ENCODE data around the gene RPS6KA2.

RPS6KA2 gene

DNA sequence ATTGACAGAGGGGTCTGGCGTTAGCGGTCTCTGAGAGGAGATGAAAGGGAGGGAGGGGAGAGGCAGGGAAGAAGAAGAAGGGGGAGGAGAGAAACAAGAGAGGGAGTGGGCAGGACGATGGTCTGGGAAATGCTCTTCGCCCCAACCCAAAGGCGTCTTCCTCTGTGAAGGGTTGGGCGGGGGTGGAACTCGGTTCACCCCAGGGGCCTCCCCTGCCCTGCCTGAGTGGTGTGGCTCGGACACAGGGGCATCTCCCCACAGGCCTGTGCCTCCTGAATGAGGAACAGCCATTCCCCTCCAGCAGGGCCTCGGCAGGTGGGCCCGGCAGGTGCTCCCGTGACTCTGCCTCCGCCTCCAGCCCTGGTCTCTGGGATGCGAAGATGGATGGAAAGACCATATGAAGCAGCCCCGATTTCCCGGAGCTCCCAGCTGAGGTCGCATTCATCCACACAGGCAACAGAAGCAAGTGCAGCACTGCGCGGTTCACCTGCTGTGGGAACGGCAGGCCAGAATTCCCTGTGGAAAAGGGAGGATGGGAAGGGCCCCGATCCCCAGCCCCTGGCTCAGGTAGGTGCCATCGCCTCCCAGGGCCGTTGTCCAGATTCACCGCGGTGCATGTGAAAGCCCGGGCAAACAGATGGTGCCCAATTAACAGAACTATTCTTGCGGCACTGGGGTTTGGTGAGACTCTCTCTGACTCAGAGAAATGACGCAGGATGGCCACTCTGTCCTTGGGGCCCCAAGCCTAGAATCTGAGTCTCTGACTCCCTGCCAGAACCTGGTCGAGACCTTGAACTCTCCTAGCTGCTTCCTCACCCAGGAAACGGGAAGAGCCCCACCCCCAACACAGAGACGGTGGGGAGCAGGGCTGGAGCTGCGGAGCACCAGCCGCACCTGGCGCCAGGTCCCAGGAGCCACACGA is 29.4 kb upstream of the RPS6KA2 start:
- DNase-seq (ENCODE audit: low read depth in 2 of 2) = no peak

DNA sequence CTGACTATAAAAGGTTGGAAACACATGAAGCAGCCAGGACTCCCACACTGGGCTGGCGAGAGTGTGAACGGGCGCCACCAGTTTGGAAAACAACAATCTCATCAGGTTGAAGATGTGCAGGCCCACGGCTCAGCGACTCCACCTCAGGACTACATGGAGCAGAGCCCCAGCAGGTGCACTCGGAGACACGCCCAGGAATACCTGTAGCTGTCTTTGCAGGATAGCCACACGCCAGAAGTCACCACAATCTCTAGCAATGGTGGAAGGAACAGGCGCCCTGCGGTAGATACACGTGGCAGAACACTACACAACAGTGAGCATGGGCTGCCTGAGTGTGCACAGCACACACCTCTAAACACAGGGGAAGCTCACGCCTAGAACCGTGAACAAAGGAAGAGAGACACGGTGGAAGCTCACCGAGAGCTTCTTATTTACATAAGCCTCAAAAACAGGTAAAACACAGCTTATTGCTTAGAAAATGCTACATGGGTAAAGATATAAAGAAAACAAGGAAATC is 28.7 kb upstream of the RPS6KA2 start:
- DNase-seq (ENCODE audit: low read depth in 2 of 2) = no peak

DNA sequence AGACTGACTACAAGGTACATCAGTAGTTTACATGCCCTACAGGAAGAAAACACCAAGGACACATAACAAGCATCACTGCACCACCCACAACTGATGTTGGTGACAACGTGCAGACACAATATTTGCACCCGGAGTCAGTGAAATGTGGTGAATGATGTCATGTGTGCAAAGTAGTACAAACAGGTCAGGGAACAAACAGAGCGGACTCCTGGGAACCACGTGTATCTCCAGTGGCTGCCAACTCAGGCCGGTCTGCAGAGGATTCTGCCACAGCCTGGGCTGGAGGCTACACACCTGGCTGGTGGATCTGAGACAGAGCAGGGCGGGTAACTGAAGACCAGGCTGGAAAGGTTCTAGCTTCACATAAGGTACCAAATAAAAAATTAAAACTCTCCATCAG is 28.2 kb upstream of the RPS6KA2 start:
- no peak for DNase-seq (ENCODE audit: low read depth in 2 of 2)

DNA sequence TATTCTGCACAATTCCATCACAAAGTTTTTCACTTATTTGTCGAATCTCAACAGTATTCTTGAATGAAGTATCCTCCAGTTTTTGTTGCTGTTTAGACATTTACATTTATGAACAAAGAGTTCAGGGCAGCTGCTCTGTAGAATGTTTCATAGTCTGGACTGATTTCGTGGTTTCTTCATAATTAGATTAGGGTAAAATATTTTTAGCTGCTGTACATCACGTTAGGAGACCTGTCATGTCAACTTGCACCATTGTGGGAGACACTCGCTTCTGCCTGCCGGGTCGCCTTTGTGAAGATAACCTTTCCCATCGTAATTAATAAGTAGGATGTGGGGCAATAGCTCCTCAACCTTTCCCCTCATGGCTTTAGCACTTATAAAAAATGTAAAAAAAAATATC is 27.5 kb upstream of the RPS6KA2 start:
- no peak for DNase-seq (ENCODE audit: low read depth in 2 of 2)

DNA sequence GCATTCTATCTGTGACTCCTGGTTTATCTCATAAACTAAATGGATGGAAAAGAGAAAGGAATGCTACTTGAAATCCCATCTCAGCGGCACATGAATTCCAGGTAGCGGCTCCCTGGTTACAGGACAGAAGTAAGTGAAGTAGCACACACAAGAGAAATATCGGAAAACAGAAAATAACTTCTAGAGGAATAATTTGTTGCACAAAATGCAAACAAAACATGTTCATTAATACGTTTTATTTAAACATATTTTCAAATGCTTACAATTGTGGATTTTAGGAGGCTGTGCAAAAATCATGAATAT is 26.5 kb upstream of the RPS6KA2 start:
- no peak for DNase-seq (ENCODE audit: low read depth in 2 of 2)

DNA sequence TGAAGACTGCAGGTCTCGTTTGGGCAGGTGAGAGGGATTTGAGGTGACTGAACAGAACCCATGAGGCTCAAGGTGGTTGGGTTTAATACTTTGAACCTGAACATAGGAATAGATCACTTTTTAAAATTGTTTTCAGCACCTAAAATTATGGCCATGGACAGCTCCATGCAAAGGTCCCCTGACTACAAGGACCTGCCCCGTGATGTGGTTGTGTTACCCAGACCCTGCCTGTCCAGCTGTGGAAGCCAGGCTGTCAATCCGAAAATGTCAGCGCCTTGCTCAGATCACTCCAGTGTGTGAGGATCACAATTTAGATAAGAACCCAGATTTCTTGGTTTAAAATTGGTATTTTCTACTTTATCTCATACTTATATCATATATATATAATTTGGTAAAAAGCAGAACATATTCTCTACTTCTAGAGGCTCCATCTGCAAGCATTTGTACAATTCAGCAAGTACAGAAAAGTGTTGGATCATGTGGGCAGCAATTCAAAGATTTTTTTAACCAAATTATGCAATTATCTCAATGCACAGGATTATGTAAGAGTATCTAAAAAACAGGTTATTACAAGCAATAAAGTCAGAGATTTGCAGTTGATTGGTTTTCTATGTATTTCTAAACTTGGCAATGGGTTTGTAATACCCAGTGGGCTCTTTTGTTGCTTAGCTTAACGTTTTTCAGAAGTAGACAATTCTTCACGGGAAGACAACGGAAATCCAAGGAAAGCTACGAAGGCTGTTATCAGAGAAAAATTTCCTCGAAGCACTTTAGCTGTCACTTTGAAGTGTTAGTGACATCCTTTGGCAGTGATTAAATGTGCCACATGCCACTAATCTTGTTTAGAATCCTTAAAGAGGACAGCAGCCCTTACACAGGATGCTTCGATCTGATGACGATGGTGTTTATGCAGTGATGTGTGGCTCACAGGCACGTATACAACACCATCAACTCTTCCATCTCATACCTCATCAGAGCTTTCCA is 24.1 kb upstream of the RPS6KA2 start:
- no peak for DNase-seq (ENCODE audit: low read depth in 2 of 2)

DNA sequence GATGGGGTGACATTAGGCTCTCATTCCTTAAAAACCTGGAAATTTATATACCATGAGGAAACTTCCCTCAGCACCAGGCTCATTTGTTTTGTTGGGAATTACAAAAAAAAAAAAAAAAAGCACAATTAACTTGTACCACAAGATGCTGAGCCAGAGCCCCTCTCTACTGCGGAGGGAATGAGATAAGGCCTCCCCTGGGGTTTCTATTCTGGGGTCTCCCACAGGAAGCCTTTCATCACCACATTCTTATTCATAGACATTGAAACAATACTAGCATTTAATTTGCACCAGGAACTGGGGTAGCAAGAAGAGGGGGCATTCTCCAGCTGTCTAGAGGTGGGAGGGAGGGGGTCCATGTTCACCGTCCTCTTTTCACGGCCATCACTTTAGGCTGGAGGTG is 23.0 kb upstream of the RPS6KA2 start:
- no peak for DNase-seq (ENCODE audit: low read depth in 2 of 2)

DNA sequence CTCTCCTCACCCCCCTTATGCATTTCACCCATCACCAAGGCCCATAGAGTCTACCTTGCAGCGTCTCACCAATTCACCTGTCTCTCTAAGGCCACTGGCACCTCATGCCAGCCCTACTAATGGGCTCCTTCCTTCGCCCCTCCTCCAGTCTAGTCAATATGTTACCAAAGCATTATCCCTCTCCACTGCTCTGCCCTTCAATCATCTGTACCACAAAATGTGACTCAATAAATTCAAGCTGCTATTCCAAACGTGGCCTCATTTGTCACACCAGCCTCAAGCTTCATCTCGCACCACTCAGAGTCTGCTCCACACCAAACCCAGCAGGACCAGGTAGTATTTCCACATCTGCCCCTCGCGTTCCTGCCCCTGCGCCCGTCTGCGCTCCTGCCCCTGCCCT is 21.8 kb upstream of the RPS6KA2 start:
- DNase-seq (ENCODE audit: low read depth in 2 of 2) = no peak

DNA sequence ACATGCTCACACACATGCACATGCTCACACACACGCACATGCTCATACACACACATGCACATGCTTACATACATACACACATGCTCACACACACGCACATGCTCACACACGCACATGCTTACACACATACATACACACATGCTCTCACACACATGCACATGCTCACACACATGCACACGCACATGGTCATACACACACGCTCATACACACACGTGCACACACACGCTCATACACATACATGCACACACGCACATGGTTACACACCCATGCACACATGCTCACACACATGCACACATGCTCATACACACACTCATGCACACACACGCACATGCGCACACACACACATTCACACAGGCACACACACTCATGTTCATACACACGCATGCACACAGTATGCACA is 20.8 kb upstream of the RPS6KA2 start:
- DNase-seq (ENCODE audit: low read depth in 2 of 2) = no peak

DNA sequence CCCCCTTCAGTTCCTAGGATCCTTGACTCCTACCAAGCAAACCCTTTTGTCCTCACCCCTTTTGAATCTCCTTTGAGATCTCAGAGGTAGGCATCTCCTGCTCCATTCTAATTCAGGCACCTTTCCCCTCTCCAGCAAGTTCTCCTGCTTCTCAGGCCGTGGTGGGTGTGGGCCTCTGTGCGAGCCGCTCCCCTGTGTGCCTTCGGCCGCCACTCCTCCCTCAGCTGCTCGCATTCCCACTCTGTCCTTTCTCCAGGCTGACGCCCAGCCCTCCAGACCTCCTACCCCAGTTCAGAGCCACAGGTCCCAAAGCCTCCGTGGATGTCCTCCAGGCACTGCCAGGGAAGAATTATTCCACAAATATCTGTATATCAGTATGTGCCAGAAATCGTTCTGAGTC is 19.7 kb upstream of the RPS6KA2 start:
- DNase-seq (ENCODE audit: low read depth in 2 of 2) = no peak

DNA sequence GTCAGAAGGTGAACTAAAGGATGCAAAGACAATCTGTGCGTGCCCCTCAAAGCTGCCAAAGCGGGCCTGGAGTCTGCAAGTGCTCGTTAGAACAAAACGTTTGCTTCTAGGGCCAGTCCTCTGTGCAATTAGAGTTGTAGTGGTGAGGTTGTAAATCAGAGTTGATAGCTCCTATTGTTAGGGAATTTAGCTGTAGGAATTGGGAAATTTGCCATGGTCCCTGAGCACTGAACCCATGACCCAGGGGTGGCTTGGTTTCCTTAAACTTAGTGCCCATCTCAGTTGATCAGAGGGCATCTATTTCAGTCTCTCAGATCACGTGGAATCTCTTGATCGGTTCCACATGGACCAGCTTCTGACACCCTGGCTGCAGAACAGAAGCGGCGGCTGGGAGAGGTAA is 18.8 kb upstream of the RPS6KA2 start:
- no peak for DNase-seq (ENCODE audit: low read depth in 2 of 2)

DNA sequence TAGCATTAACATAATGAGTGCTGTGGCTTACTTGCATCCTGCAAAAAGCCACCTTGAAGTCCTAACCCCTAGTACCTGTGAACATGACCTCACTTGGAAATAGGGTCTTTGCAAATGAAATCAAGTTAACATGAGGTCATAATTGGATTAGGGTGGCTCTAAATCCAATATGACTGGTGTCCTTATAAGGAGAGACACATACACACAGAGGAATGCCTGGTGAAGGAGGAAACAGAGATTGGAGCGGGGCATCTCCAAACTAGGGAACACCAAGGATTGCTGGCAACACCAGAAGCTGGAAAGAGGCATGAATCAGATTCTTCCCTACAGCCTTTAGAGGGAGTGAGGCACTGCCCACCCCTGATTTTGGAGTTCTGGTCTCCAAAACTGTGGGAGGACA is 17.6 kb upstream of the RPS6KA2 start:
- DNase-seq (ENCODE audit: low read depth in 2 of 2) = no peak

DNA sequence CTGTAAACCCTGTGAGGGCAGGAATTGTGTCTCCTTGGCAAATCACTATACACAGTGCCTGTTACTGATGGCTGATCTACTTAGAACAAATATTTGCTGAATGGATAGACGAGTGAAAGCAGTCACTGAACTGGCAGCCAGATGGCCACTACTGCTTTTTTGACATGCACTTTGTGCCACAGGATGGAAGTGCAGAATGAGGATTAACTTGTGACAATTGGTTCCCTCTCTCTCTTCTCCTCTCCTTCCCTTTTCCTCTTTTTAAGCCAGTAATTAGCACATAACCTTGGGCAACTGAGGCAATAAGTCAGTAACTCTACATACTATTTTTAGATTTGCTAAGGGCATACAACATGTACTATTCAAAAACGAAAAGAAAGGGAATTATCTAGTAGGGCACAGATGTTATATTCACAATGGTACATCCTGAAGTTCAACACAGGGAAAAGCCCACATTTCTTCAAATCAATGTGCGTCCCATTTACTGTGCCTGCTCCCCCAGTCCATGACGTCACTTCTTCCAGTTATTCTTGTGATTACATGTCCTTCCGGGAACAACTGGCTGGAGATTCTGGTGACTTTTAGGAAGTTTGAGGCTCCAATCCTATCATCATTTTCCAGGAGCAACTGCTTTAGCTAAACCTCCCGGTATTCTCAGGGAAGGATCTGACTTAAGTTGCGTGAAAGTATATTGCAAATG is 17.0 kb upstream of the RPS6KA2 start:
- no peak for DNase-seq (ENCODE audit: low read depth in 2 of 2)

DNA sequence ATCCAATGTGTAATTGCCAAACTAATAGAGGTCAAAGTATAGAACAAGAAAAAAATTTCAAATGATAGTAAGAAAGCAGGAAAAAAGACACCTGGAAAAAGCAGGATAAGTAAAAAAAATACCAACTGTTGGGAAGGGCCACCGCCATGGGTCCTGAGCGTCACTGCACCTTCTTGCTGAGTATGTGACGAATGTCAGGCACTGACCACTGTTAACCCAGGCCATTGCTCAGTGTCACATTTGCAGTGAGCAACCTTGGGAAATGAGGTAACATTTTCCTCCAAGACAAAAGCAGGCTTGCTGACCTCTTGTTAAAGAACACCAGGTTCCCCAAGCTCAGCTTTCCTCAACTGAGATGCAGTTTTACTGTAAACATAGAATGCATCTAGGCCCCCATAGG is 15.6 kb upstream of the RPS6KA2 start:
- DNase-seq (ENCODE audit: low read depth in 2 of 2) = no peak

DNA sequence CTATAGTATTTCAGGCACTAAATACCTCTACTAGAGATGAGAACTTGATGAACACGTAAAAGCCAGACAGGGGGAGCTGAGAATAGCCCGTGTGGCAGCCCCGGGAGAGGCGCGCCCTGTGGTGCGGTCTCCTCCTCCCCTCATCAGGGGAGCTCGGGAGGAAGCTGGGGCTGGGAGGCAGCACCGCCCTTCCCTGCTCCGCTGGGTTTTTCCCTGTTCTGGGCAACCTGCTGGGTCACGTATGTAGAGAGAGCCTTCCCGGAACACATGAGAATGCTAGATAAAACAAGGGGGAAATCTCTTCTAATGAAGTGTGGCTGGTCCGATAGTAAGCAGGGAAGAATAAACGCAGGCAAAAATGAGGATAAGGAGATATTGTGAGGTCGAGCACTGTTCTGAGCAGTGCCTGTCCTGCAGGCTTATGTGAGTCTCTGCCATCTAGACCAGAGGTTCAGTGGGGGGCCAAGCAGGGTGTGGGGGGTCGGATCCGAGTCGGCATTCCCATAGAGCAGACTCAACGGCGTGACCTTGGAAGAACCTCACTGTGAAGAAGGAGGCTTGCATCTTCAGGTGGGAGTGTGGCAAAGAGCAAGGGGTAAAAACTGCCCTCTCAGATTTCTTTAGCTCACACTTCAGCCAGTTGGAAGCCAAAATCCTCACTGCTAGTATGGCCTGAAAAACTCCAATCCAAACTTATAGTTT is 13.4 kb upstream of the RPS6KA2 start:
- DNase-seq (ENCODE audit: low read depth in 2 of 2) = no peak

DNA sequence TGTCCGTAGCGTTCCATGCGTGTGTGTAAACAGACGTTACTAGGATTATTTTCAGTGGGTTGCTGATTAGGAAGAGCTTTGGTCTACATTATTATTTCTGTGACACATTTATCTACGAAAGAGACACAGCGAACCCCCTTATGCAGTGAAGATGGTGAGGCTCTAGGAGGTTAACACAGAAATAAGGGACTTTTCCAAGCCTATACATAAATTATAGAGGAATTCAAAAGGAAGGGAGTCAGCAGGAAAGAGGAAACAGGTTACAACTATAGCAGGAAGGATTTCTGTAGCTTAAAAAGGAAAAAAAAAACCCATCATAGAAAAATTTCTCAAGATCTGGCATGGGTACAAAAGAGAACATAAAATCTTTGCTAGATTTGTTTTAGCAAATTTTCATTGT is 12.9 kb upstream of the RPS6KA2 start:
- no peak for DNase-seq (ENCODE audit: low read depth in 2 of 2)

DNA sequence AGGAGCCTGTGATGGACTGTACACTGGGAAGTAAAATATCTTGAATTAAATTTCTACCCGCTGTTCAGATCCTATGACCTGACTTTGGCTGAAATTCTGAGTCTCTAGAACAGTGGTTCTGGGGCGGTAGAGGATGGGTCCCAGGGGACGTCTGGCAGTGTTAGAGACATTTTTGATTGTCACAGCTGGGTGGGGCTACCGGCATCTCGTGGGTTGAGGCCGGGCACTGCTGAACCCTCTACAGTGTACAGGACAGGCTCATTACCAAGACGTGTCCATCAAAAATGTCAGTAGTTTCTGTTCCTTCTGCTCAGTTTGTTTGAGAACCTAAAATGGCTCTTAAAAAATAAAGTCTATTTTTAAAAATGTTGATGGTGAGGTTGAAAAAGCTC is 11.5 kb upstream of the RPS6KA2 start:
- DNase-seq (ENCODE audit: low read depth in 2 of 2) = no peak

DNA sequence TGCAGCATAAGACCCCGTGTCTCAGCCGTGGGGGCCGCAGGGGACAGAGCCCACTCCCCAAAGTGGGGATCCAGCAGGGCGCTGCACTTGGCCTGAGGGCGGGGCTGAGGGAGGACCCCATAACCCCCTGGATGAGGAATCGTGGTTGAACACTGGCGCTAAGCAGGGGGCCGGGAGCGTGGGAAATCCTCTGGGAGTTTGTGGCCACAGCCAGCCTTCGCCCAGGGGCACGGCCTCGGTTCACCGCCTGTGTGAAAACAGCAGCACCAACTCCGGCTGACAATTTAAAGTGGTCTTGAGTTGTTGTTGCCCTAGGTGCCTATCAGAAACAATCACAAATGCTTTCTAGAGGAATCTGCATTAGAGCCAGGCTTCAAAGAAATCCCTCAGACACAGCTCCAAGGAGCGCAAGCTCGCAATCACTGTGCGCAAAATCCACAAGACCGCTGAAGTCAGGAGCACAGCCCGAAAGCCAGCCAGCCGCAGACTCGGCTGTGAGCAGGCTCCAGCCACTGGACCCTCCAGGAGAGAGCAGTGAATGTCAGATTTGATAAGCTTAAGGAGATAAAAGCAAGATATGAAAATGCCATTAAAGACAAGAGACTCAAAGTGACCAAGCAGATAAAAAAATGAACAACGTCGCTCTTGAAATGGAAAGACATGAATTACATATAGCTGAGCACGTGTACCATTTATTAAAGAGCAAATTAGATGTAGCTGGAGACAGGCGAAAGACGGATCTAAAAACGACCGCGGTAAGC is 10.9 kb upstream of the RPS6KA2 start:
- no peak for DNase-seq (ENCODE audit: low read depth in 2 of 2)

DNA sequence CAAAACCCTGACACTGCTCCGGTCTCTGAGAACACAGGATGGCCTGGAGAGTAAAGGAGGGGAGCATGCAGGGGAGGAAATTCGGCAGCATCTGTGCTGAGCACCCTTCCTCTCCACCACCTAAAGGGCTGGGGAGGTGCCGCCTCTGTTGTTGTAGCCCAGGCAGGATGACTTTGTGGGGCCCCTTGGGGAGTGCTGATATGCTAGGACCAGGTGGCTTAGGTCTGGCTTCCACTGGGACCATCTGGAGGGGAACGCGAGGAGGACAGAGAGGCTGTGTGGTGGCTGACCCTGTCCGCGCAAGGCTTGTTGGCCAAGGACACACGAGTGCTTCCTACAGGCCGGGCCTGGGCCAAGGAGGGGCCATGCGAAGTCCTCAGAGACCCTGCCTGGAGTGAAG is 9.9 kb upstream of the RPS6KA2 start:
- no peak for DNase-seq (ENCODE audit: low read depth in 2 of 2)

DNA sequence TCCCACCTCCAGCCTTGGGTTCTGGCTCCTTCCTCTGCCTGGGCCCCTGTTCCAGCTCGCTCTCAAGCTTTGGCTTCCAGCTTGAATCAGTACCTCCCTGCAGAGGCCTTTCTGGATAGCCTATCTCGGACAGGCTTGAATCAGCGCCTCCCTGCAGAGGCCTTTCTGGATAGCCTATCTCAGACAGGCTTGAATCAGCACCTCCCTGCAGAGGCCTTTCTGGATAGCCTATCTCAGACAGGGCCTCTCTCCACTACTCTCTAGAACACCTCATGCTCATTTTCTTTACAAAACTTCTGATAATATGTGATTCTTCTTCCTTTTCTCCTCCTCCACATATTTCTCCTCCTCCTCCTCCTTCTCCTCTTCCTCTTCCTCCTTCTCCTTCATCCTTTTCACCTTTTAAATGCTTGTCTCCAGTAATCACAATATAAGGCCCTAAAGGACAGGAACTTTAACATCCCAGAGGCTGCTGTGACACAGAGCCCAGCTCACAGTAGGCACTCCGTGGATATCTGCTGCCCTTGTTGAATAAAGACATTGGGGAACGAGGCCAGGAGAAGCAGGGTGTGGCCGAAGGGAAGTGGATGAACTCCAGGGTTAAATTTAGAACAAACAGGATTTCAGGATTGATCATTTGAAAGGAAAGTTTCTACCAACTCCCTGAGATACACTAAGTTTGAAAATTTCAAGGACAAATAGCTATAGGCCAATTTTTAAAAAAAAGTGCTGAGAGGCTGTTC is 9.3 kb upstream of the RPS6KA2 start:
- no peak for DNase-seq (ENCODE audit: low read depth in 2 of 2)
